NCI-H1694 treated with DMSO at 0.1 percent for 48 hours (cell line): ENCODE data around the gene ARID3A.

ENCODE experiments used
- DNase-seq: peaks from one replicate; lab custom pipeline; 2025; lab: John Stamatoyannopoulos, UW

ARID3A gene

DNA sequence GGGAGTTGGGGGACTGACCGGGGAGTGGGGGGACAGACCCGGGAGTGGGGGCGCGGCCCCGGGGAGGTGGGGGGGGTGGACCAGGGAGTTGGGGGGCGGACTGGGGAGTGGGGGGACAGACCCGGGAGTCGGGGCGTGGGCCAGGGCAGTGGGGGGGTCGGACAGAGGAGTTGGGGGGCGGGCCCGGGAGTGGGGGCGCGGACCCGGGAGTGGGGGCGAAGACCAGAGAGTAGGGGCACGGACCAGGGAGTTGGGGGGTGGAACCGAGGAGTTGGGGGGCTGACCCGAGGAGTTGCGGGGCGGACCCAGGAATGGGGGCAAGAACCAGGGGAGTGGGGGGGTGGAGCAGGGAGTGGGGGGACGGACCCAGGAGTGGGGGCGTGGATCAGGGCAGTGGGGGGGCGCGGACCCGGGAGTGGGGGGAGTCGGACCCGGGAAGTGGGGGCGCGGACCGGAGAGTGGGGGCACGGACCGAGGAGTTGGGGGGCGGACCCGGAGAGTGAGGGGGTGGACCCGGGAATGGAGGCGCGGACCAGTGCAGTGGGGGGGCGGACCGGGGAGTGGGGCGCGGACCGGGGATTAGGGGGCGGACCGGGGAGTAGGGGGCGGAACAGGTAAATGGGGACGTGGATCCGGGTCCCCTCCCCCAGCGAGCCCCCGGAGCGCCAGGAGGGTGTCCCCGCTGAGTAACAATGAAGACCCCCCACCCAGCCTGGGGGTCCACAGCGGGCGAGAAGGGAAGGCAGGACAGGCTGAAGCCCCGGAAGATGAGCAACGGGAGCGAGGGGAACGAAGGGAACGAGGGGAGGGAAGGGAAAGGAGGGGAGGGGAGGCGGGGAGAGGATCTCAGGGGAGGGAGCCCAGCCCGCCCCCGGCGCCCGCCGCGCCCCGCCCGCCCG, 13.4 kb upstream of the ARID3A start:
- DNase-seq = no peak

DNA sequence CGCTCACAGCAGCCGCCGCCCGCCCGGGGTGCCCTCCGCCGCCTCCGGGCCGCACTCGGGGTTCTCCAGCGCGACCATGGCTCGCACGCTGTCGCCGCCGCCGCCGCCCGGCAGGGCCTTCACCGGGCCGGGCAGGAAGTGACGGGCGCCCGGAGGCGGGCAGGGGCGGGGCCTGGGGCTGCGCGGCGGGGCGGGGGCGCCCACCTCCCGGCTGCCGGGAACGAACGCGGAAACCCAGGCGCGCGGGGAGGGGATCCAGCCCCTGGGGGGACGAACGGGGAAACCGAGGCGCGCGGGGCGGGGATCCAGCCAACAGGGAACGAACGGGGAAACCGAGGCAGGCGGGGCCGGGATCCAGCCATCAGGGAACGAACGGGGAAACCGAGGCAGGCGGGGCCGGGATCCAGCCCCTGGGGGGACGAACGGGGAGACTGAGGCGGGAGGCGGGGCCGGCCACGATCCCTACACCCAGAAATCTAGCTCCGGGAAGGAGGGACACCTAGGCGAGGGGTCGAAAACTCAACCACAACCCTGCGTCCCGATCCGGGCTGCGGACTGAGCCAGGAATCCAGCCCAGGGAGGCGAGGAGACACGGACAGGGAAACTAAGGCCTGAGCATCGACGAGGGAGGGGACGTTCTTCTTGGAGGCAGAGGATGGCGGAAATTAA, 12.6 kb upstream of the ARID3A start, which contains the start of gene R3HDM4:
R3HDM4 (minus strand) TSS at position 140 of the 669 bp plus-strand sequence; CDS start at position 78, 62 bp downstream.
- DNase-seq = no peak

DNA sequence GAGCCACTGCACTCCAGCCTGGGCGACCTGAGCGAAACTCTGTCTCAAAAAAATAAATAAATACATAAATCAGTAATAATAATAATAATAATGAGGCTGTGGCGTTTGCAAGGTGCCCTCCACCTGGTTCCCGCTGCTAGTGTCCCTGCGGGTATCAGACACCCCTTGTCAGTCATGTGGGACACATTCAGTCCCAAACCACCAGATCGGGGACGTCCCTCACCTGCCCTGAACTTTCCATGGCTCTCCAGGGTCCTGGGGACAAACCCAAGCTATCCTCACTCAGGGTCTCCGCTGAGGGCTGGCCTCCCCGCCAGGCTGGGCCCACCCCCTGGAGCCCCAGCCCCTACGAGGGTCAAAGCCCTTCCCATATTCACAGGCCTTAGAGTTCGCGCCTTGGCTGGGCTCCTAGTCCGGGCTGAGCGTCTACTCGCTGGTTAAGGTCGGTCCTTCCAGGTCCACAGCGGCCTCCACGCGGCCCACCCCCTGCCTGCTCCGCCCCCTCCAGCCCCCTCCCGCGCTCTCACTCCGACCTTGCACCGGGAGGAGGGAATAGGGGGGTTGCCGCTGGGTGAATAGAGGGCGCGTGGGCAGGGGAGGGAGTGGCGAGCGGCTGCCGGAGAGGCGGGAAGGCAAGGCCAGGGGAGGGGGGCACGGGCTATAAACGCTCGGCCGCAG, 9.1 kb upstream of the ARID3A start:
- DNase-seq = no peak

DNA sequence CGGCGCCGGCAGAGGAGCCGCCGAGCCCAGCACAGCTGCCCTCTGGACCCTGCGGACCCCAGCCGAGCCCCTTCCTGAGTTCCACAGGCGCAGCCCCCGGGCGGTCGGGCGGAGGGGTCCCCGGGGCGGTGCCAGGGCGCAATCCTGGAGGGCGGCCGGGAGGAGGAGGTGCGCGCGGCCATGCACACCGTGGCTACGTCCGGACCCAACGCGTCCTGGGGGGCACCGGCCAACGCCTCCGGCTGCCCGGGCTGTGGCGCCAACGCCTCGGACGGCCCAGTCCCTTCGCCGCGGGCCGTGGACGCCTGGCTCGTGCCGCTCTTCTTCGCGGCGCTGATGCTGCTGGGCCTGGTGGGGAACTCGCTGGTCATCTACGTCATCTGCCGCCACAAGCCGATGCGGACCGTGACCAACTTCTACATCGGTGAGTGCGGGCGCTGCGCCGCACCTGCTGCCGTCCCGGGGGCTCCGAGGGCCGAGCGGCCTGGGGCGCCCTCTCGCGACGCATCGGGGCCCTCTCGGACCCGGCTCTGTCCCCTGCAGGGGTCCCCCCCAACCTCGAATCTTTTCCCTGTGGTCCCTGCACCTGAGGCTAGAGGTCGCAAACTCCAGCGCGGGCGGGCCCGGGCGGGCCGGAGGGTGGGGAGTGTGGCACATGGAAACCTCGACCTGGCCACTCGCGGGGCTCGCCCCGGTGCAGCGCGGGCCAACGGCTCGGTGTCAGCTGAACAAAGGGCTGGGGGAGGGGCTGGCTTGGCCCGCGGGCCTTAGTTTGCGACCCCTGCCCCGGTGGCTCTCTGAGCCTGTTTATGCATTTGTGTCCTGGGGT, 8.3 kb upstream of the ARID3A start, which contains the start of gene KISS1R:
KISS1R (plus strand) TSS at position 11 of the 829 bp plus-strand sequence; CDS start at position 181, 170 bp downstream.
- DNase-seq = no peak

DNA sequence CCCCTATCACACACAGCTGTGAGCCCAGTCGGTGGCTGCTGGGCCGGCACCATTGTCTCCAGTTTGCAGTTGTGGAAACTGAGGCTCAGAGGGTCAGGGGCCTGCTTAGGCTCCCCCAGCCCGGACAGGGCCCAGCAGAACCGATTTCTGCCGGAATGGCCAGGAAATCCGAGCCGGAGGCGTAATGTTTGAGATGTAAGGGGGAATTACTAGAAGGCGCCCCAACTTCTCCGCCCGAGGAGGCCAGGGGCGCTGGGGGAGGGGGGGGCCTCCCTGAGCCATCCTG, 7.7 kb upstream of the ARID3A start:
- DNase-seq = no peak

DNA sequence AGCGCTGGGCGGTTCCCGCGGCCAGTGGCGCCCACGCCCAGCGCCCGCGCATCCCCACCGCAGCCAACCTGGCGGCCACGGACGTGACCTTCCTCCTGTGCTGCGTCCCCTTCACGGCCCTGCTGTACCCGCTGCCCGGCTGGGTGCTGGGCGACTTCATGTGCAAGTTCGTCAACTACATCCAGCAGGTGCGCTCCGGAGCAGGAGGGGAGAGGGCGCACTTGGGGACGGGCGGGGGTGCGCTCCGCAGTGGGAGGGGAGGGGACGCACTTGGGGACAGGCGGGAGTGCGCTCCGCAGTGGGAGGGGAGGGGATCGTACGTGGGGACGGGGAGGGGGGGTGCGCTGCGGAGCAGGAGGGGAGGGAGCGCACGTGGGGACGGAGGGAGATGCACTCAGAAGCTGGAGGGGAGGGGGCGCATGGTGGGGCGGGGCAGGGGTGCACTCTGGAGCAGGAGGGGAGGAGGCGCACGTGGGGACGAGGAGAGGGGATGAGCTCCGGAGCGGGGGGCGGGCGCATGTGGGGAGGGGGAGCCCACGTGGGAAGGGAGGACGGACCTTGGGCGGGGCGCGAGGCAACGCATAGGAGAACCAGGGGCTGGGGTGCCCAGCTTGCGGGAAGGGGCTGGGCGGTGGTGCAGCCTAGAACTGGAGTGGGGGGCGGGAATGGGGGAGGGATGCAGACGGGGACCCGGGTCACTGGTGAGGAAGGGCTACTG, 7.2 kb upstream of the ARID3A start:
- no peak for DNase-seq

DNA sequence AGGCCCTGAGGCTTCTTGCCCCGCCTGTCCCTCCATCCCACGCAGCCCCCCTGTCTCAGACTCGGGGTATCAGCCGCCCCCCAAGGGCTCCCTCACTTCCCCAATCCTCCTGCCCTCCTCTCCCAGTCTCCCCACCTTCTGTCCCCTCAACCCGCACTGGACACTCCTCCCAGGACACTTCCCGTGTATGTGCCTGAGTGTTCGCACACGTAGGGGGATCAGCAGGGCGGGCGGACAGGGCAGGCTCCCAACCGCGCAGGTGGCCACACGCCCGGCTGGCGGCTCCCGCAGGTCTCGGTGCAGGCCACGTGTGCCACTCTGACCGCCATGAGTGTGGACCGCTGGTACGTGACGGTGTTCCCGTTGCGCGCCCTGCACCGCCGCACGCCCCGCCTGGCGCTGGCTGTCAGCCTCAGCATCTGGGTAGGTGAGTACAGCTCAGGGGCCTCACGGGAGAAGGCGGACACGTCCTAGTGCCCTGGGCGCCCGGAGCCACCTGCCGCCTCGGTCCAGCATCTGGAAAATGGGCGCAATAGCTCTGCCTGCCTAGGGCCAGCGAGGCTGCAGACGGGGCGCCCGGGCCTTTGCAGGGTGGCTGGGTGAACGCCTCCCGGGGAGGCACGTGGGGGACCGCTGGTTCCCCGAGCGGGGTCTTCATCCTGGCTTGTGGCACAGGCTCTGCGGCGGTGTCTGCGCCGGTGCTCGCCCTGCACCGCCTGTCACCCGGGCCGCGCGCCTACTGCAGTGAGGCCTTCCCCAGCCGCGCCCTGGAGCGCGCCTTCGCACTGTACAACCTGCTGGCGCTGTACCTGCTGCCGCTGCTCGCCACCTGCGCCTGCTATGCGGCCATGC, 6.4 kb upstream of the ARID3A start:
- DNase-seq = no peak

DNA sequence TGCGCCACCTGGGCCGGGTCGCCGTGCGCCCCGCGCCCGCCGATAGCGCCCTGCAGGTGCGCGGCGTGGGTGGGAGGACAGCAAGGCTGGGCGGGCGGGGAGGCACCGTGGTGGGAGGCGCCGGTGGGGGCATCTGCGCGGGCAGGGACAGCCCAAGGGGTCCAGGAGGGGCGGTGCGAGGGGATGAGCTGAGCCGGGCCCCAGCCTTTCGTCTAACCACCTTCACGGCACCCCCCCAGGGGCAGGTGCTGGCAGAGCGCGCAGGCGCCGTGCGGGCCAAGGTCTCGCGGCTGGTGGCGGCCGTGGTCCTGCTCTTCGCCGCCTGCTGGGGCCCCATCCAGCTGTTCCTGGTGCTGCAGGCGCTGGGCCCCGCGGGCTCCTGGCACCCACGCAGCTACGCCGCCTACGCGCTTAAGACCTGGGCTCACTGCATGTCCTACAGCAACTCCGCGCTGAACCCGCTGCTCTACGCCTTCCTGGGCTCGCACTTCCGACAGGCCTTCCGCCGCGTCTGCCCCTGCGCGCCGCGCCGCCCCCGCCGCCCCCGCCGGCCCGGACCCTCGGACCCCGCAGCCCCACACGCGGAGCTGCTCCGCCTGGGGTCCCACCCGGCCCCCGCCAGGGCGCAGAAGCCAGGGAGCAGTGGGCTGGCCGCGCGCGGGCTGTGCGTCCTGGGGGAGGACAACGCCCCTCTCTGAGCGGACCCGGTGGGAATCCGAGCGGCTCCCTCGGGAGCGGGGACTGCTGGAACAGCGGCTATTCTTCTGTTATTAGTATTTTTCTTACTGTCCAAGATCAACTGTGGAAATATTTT, 5.6 kb upstream of the ARID3A start:
- no peak for DNase-seq

DNA sequence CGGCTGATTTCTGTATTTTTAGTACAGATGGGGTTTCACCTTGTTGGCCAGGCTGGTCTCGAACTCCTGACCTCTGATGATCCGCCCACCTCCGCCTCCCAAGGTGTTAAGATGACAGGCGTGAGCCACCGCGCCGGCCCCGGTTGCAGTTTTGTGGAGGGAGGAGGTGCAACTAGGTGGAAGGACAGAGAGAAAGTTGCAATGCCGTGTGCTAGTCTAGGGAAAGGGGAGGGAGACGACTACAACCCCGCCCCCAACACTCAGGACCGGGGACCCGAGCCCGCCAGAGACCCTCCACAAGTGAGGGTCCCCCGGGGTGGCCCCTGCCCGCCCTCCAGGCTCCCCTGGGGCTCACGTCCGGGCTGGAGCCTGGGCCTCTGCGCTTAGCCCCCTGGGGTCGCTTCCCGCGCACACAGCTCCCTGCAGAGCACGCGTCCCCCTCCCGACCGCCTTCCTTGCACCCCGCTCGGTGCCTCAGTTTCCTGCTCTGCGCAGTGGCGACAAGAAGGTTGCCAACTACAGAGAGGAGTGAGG, 1.2 kb upstream of the ARID3A start:
- no peak for DNase-seq

DNA sequence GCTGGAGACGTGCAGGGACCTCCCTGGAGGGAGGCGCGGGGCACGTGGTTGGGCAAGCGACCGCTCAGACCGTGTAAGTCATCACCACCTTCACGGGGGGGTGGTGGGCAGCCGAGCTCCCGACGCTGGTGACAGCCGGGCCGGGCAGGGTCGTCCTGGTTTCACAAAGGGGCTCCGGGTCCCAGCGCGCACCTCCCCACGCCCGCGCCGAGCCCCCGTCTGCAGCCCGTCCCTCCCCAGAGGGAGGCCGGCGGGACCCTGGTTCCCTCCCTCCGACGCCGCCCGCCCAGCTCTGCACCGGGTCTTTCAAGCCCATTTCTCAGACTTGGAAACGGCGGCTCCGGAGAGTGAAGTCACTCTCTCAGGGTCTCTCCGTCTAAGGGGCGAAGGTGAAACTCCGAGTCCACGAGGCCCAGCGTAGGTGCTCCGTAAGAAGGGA, 729 bp upstream of the ARID3A start:
- DNase-seq = peak; percentile 74

DNA sequence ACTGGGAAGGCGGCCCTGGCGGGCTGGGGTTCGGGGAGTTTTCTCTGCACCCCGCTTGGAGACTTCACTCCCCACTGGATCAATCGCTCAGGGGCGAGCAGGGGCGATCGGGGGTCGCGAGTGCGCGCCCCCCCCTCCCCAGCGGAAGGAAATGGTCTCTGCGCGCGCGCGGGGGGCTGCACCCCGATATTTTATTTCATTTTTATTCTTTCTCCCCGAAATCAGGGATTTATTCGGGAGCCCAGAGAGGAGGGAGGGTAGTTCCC, 421 bp downstream of the ARID3A start:
- DNase-seq = no peak

DNA sequence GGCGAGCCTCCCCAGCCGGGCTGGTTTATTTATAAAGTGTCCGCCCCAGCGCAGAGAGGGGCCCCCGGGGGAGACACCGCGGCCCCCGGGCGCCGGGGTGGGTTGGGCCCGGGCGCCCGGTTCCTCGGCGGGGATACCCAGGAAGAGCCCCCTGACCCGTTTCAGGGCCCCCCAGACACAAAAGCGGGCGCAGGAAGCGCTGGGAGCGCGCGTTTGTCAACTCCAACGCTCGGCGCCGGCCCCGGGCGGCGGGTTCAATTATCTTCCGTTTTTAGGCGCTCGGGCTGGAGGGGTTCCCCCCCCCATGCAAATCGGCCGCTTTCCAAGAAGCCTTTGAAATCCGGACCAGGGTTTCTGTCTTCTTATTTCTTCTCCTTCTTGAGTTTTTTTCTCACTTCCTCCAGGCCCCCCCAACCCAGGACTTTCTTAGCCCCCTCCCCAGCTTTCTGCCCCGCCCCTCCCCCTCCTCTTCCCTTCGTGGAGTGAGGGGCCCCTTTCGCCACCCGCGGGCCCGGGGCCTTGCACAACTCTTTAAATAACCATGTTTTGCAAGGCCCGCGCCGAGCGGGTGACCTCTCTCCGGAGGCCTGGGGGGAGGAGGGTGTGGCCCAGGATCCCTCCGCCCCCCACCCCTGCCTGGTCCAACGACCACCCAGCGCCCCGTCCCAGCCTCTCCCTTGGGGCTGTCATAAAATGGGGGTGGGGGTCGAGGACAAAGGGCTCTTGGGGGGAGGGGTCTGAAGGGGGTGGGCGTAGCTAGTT, 935 bp downstream of the ARID3A start:
- DNase-seq = no peak

DNA sequence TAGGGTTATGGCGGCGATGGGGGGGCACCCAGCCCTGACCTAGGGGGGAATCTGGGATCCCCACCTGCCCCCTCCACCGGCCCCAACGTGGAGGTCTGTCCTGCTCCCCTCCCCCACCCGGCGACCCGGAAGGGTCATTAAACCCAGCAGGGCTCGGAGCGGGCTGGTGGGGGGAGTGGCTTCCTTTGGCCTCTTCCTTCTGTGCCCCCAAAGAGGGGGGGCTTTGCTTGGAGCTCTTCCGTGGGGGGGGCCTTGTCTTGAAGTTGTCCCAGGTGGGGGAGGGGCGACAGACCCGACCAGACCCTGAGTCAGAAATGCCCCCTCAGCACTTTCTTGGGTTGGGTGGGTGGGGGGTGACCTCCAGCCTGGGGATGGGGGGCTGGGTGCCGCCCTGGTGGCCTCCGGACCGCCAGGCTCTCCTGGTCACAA, 1.5 kb downstream of the ARID3A start:
- DNase-seq = no peak

DNA sequence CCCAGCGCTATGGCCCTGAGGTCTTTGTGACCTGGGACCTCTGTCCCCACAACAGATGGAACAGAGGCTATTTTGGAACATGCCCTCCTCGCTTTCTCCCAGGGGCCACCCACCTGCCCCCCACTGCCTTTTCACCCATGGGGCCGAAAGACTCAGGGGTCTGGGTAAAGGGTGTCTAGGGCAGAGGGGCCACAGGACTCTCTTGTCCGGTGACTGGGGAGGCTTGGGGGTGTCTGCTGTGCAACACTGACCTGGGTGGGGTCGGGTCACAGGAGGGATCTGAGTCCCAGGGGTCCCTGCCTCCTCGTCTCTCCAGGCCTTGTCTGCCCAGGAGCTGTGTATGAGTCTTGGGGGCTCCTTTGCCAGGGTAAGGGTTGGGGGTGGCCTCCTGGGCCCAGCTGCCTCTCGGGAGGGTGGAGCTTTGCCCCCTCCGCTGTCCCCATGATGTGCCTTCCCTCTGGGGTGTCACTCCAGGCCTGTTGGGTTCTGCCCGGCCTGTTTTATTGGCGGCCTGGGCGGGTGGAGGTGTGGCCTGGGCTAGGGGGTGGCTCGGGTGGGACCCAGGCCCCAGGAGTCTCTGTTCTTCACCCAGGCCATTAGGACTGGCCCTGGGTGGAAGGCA, 2.1 kb downstream of the ARID3A start:
- no peak for DNase-seq

DNA sequence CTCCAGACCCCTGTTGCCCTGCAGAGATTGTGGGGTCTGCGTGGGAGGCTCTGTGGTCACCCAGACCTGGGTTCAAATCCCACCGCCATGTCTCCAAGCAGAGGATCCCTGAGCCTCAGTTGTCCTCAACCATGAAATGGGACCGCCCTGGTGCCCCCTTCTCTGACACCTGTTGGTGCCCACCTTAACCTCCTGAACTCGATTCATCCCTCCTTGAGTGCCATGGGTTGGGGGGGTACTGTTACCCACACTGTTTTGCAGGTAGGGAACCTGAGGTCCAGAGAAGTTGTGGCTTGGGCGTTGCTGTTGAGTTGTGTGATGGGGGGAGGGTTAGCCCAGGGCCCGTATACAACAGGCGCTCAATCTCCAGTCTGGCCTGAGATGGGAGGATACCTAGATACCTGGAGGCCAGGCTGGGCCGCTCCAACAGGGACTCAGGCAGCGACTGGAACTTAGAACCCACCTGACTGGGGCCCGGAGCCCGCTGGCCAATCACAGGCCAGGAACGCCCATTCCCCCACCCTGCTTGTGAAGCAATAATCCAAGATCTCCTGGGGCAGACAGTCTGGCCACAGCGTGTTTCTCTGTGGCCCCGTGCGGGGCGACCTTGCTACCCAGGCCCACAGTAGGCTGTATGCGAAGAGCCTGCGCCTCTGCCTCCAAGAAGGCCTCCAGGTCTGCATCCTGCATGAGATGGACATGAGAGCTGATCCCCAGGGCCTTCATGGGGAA, 2.8 kb downstream of the ARID3A start:
- DNase-seq = no peak

DNA sequence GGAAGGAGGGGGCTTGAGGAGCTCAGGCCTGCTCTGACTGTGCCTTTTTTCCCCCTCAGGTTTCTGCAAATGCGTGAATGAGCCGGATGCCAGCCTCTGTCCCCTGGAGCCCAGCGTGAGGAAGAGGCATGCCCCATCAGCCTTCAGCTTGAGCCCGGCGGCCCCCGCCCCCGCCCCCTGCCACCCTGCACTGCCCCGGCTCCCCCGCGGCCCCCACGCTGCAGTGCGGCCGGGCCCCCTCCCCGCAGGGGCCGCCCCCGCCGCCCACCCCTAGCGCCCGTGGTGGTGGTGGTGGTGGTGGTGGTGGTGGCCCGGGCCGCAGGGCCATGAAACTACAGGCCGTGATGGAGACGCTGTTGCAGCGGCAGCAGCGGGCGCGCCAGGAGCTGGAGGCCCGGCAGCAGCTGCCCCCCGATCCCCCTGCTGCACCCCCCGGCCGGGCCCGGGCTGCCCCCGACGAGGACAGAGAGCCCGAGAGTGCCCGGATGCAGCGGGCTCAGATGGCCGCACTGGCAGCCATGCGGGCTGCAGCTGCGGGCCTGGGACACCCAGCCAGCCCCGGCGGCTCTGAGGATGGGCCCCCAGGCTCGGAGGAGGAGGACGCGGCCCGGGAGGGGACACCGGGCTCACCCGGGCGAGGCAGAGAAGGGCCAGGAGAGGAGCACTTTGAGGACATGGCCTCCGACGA, 3.5 kb downstream of the ARID3A start:
- no peak for DNase-seq

DNA sequence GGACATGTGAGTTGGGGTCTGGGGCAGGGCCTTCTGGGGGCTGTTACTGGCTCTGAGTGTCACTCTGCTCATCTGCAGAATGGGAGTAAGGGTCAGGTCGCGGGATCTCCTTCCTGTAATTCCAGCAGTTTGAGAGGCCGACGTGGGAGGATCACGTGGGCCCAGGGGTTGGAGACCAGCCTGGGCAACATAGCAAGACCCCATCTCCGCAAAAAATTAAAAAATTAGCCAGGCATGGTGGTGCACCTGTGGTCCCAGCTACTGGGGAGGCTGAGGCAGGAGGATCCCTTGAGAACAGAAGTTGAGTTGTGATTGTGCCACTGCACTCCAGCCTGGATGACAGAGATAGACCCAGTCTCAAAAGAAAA, 4.0 kb downstream of the ARID3A start:
- DNase-seq = no peak
